GM23338 (cell line): ENCODE measurements around the gene SHPK. TPM values are rescaled to one million over a fixed set of nuclear protein-coding genes. Genes with fewer than 3 reads are reported as not detected.

Source experiments
- ATAC-seq: fragments of 200-7000 bp; cut with Tn5 transposase; 3 replicates; pipeline ENCODE4 v1.9.1; 2020
- DNase-seq: peaks from one replicate; pipeline ENCODE4 v3.0.0-alpha.2; 2015; ENCODE audit warnings: low spot score
- H2AFZ ChIP-seq: fragments of 200-600 bp; sonication (generic); 2 replicates; pipeline ENCODE4 v1.8.0; 2016; ENCODE audit warnings: antibody characterized with exemption, mild to moderate bottlenecking, moderate library complexity
- H3F3A ChIP-seq: fragments of 200-600 bp; sonication (generic); replicated peaks from 2 replicates; pipeline ENCODE4 v1.8.0; 2017; ENCODE audit warnings: antibody characterized with exemption, mixed run types, low read depth
- H3K27ac ChIP-seq: fragments of 200-600 bp; sonication (generic); 2 replicates; pipeline ENCODE4 v1.6.1; 2016; ENCODE audit warnings: low read depth
- H3K27me3 ChIP-seq: fragments of 200-600 bp; sonication (generic); 2 replicates; pipeline ENCODE4 v1.8.0; 2016; ENCODE audit warnings: mild to moderate bottlenecking, mixed run types, moderate library complexity; ENCODE audit not compliant: insufficient read depth
- H3K36me3 ChIP-seq: fragments of 200-600 bp; sonication (generic); 2 replicates; pipeline ENCODE4 v1.8.0; 2016; ENCODE audit warnings: mild to moderate bottlenecking; ENCODE audit not compliant: insufficient read depth
- H3K4me1 ChIP-seq: fragments of 200-600 bp; sonication (generic); 2 replicates; pipeline ENCODE4 v1.8.0; 2016; ENCODE audit warnings: mild to moderate bottlenecking, moderate library complexity; ENCODE audit not compliant: insufficient read depth
- H3K4me2 ChIP-seq: fragments of 200-600 bp; sonication (generic); 2 replicates; pipeline ENCODE4 v1.7.1; 2017; ENCODE audit warnings: mixed run types
- H3K4me3 ChIP-seq: fragments of 200-600 bp; sonication (generic); 2 replicates; pipeline ENCODE4 v1.6.1; 2016; ENCODE audit warnings: mixed run types
- H3K79me2 ChIP-seq: fragments of 200-600 bp; sonication (generic); replicated peaks from 2 replicates; pipeline ENCODE4 v1.8.0; 2017; ENCODE audit warnings: mild to moderate bottlenecking; ENCODE audit not compliant: insufficient read depth
- H3K9me2 ChIP-seq: fragments of 200-600 bp; sonication (generic); 2 replicates; pipeline ENCODE4 v1.8.0; 2017; ENCODE audit not compliant: insufficient read depth
- H4K20me1 ChIP-seq: fragments of 200-600 bp; sonication (generic); replicated peaks from 2 replicates; pipeline ENCODE4 v1.8.0; 2017; ENCODE audit warnings: mild to moderate bottlenecking; ENCODE audit not compliant: insufficient read depth
- H3K27ac Mint-ChIP-seq: 2 replicates; pipeline ENCODE4 v1.8.0; 2020; ENCODE audit warnings: inconsistent platforms, mild to moderate bottlenecking, moderate library complexity, mixed read lengths
- H3K27me3 Mint-ChIP-seq: 3 replicates; pipeline ENCODE4 v1.8.0; 2022; ENCODE audit warnings: low read depth, mild to moderate bottlenecking, moderate library complexity, mixed read lengths, inconsistent platforms; ENCODE audit not compliant: insufficient read depth, poor library complexity
- H3K36me3 Mint-ChIP-seq: 3 replicates; pipeline ENCODE4 v1.8.0; 2021; ENCODE audit warnings: low read depth, mild to moderate bottlenecking, inconsistent platforms, moderate library complexity, mixed read lengths
- H3K4me1 Mint-ChIP-seq: 3 replicates; pipeline ENCODE4 v1.8.0; 2020; ENCODE audit warnings: mild to moderate bottlenecking, inconsistent platforms, mixed read lengths
- H3K4me3 Mint-ChIP-seq: 3 replicates; pipeline ENCODE4 v1.8.0; 2021; ENCODE audit warnings: moderate library complexity, mild to moderate bottlenecking, inconsistent platforms, mixed read lengths
- H3K9me3 Mint-ChIP-seq: 3 replicates; pipeline ENCODE4 v1.8.0; 2020; ENCODE audit warnings: moderate library complexity, mild to moderate bottlenecking, inconsistent platforms, mixed read lengths
- CREB1 ChIP-seq: fragments of 250-450 bp; sonication (Bioruptor Pico); IDR thresholded peaks from 2 replicates; pipeline ENCODE4 v1.5.0; 2020; ENCODE audit warnings: low read depth, mild to moderate bottlenecking, moderate library complexity
- EZH2phosphoT487 ChIP-seq: fragments of 200-600 bp; sonication (generic); IDR thresholded peaks from one replicate; pipeline ENCODE4 v1.8.1; 2018; ENCODE audit warnings: antibody characterized with exemption; ENCODE audit not compliant: unreplicated experiment
- STAT1 ChIP-seq: IDR thresholded peaks from one replicate; pipeline ENCODE4 v1.6.1; 2016; ENCODE audit warnings: antibody characterized with exemption; ENCODE audit not compliant: unreplicated experiment
- ZNF331 ChIP-seq: fragments of 250-450 bp; sonication (Bioruptor Pico); IDR thresholded peaks from 2 replicates; pipeline ENCODE4 v1.5.0; 2020; ENCODE audit warnings: low read depth, mild to moderate bottlenecking, moderate library complexity
- polyA plus RNA-seq: library from polyadenylated mRNA; unstranded; fragments of >200 nt; fragmentation: Nextera tagmentation; extraction: Ambion mirVana; gene quantifications from 2 replicates; pipeline ENCODE4 v1.2.1, GENCODE V29; 2016
- total RNA-seq: library from RNA; depleted of rRNA; stranded (reverse); fragments of >200 nt; shearing (Covaris generic); gene quantifications from 2 replicates; pipeline ENCODE4 v1.2.3, GENCODE V29; 2014
- TF ChIP-seq, protein P1 (sequence below), 2 experiments: fragments of 200-600 bp in 1 of 2; sonication (generic) in 1 of 2; conservative IDR thresholded peaks; 2 replicates each; pipeline versions ENCODE4 v1.5.1 to v1.6.1; 2016 to 2017; ENCODE audit warnings: antibody characterized with exemption in 2 of 2, low read depth in 2 of 2, mild to moderate bottlenecking in 2 of 2, moderate library complexity in 1 of 2
- TF ChIP-seq, protein P2 (sequence below): IDR thresholded peaks from 2 replicates; pipeline ENCODE4 v1.6.1; 2016; ENCODE audit warnings: antibody characterized with exemption
- TF ChIP-seq, protein P3 (sequence below): IDR thresholded peaks from one replicate; pipeline ENCODE4 v1.6.1; 2018; ENCODE audit warnings: antibody characterized with exemption; ENCODE audit not compliant: unreplicated experiment

SHPK gene
- total and polyA plus RNA-seq, 2 experiments from 2014 or later, result 11.5 to 34.3 TPM

DNA sequence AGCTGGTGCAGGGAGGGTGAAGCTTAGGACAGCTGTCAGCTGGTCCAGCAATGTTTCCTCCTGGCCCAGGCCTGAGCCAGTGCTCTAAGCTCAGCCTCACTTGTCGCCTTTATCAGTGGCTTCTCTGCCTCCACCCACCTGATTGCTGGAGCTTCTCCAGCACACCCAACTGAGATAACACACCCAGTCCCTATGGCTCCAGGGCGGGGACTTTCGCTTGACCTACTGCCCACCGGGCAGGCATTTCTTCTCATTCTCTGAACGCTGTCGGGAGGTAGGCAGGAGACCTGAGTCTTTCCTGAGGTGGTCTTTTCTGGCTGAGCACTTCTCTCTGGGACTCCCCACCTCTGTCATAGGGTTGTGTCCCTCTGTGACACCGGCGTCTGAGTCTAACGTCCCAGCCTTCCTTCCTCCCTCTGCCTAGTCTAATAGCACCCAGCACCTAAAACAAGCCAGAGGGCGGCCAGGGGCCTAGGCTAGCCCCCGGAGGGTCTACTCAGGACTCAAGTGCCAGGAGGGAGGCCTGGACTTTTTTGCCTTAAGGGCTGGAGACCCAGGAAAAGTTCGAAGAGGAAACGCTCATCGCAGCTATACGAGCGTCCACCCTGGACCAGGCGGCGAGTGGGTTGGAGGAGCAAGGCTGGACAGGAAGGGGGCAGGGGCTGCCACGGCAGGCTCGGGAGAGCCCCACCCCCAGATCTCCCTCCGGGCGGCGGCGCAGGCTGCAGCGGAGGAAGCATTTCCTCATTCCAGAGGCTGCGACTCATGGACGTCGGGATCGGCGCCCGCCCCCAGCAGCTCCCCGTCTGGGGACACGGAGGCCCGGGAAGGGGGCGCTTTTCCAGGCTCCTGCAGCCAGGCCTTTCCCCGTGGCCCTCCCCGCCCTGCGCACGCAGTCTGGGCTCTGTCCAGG, 31.6 kb upstream of the SHPK start:
- Mint-ChIP-seq H3K27me3 (peaks cover 21% of the 10 kb centered on the region), H3K9me3 (no peaks in the 10 kb centered on the region; the same call in 2 of the 3 replicates), H3K36me3 (peaks cover 23% of the 10 kb centered on the region; the same call in 2 of the 3 replicates), H3K4me1 (peaks cover 22% of the 10 kb centered on the region), H3K27ac (peak overlapping the region; percentile 72), H3K4me3 (peak overlapping the region; percentile 100)
- Histone ChIP-seq H3K9me2 (no peaks in the 10 kb centered on the region), H3K4me3 (peak overlapping the region; percentile 99), H3K36me3 (no peaks in the 10 kb centered on the region), H3K4me2 (peak overlapping the region; percentile 99), H3K27me3 (no peaks in the 10 kb centered on the region), H3K79me2 (peaks cover 41% of the 10 kb centered on the region), H3K4me1 (peaks cover 7% of the 10 kb centered on the region; the same call in 1 of the 2 replicates), H2AFZ (0 out of 2 replicates have a peak overlapping the region, but pooled peaks have one; percentile 52), H4K20me1 (peaks cover 14% of the 10 kb centered on the region), H3K27ac (peak overlapping the region; percentile 98), H3F3A (peaks cover 18% of the 10 kb centered on the region; the same call in 1 of the 2 replicates)
- TF ChIP-seq, protein P1, sequence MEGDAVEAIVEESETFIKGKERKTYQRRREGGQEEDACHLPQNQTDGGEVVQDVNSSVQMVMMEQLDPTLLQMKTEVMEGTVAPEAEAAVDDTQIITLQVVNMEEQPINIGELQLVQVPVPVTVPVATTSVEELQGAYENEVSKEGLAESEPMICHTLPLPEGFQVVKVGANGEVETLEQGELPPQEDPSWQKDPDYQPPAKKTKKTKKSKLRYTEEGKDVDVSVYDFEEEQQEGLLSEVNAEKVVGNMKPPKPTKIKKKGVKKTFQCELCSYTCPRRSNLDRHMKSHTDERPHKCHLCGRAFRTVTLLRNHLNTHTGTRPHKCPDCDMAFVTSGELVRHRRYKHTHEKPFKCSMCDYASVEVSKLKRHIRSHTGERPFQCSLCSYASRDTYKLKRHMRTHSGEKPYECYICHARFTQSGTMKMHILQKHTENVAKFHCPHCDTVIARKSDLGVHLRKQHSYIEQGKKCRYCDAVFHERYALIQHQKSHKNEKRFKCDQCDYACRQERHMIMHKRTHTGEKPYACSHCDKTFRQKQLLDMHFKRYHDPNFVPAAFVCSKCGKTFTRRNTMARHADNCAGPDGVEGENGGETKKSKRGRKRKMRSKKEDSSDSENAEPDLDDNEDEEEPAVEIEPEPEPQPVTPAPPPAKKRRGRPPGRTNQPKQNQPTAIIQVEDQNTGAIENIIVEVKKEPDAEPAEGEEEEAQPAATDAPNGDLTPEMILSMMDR (conservative IDR thresholded peaks at IDR 0.05; ENCODE audit: low read depth in 2 of 2), result peak in 1 of 2 experiments; percentile 0; a peak in 1 of 4 replicates
- TF ChIP-seq STAT1, result no peak
- ATAC-seq (peak; percentile 72), DNase-seq (peak; percentile 83)

DNA sequence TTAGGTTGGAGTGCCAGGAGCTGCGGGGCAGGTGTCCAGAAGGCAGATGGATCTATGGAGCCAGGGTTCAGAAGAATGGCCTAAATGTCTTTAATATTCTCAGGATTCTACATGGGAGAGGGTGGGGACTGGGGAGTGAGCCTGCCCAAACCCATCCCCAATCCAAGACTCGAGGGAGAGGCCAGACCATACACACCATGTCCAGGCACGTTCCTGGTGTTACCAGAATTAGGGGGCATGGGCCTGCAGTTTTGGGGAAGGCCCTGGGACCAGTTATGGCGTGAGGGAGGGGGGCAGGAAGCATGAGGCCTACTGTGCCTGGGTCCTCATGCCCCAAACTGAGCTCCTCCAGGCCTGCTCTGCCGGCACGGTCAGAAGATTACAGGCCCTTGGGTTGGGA, 30.5 kb upstream of the SHPK start:
- Histone ChIP-seq H4K20me1 (peaks cover 14% of the 10 kb centered on the region), H3F3A (peaks cover 20% of the 10 kb centered on the region; the same call in 1 of the 2 replicates), H3K4me1 (peaks cover 7% of the 10 kb centered on the region; the same call in 1 of the 2 replicates), H3K4me3 (no peak overlapping the region), H3K9me2 (no peaks in the 10 kb centered on the region), H3K36me3 (no peaks in the 10 kb centered on the region), H3K27ac (no peak overlapping the region), H3K79me2 (peaks cover 41% of the 10 kb centered on the region), H3K27me3 (no peaks in the 10 kb centered on the region), H3K4me2 (no peak overlapping the region), H2AFZ (no peak overlapping the region)
- Mint-ChIP-seq H3K4me1 (peaks cover 22% of the 10 kb centered on the region), H3K4me3 (peak overlapping the region; percentile 100), H3K27ac (no peak overlapping the region), H3K36me3 (peaks cover 22% of the 10 kb centered on the region), H3K27me3 (peaks cover 24% of the 10 kb centered on the region), H3K9me3 (no peaks in the 10 kb centered on the region; the same call in 2 of the 3 replicates)
- no peak for ATAC-seq
- no peak for DNase-seq
- TF ChIP-seq, protein P2, sequence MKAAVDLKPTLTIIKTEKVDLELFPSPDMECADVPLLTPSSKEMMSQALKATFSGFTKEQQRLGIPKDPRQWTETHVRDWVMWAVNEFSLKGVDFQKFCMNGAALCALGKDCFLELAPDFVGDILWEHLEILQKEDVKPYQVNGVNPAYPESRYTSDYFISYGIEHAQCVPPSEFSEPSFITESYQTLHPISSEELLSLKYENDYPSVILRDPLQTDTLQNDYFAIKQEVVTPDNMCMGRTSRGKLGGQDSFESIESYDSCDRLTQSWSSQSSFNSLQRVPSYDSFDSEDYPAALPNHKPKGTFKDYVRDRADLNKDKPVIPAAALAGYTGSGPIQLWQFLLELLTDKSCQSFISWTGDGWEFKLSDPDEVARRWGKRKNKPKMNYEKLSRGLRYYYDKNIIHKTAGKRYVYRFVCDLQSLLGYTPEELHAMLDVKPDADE, result no peak

DNA sequence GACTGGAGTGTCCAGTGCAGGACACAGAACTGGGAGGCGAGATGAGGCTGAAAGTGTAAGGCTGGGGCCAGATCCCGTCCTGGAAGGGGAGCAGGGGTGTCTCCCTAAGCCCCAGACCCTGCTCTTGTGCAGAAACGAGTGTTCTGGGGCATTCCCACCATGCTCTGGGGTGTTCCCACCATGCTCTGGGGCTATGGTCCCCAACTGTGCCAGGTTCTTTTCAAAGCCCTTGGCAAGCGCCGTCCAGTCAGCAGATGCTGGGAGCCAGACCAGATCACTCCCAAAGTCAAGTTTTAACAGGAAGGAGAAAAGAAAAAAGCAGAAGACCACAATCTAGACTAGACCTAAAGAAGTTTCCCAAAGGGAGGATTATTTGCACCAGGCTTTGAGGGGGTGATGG, 29.8 kb upstream of the SHPK start:
- peaks cover 22% of the 10 kb centered on the region for H3K4me1 Mint-ChIP-seq
- Histone ChIP-seq H3K79me2 (peaks cover 40% of the 10 kb centered on the region), H3F3A (peaks cover 20% of the 10 kb centered on the region; the same call in 1 of the 2 replicates), H3K27me3 (no peaks in the 10 kb centered on the region), H2AFZ (no peak overlapping the region), H3K4me3 (no peak overlapping the region), H3K27ac (no peak overlapping the region), H3K36me3 (0 out of 2 replicates have a peak, but pooled peaks cover 3% of the 10 kb centered on the region), H4K20me1 (peaks cover 14% of the 10 kb centered on the region), H3K9me2 (no peaks in the 10 kb centered on the region), H3K4me1 (peaks cover 7% of the 10 kb centered on the region; the same call in 1 of the 2 replicates), H3K4me2 (no peak overlapping the region)
- peak overlapping the region; percentile 44; the same call in 2 of the 3 replicates for H3K4me3 Mint-ChIP-seq
- no peak overlapping the region for H3K27ac Mint-ChIP-seq
- no peaks in the 10 kb centered on the region; the same call in 2 of the 3 replicates for H3K9me3 Mint-ChIP-seq
- peaks cover 24% of the 10 kb centered on the region for H3K27me3 Mint-ChIP-seq
- DNase-seq (no peak), ATAC-seq (no peak)
- H3K36me3 Mint-ChIP-seq, result peaks cover 21% of the 10 kb centered on the region
- TF ChIP-seq, protein P3, sequence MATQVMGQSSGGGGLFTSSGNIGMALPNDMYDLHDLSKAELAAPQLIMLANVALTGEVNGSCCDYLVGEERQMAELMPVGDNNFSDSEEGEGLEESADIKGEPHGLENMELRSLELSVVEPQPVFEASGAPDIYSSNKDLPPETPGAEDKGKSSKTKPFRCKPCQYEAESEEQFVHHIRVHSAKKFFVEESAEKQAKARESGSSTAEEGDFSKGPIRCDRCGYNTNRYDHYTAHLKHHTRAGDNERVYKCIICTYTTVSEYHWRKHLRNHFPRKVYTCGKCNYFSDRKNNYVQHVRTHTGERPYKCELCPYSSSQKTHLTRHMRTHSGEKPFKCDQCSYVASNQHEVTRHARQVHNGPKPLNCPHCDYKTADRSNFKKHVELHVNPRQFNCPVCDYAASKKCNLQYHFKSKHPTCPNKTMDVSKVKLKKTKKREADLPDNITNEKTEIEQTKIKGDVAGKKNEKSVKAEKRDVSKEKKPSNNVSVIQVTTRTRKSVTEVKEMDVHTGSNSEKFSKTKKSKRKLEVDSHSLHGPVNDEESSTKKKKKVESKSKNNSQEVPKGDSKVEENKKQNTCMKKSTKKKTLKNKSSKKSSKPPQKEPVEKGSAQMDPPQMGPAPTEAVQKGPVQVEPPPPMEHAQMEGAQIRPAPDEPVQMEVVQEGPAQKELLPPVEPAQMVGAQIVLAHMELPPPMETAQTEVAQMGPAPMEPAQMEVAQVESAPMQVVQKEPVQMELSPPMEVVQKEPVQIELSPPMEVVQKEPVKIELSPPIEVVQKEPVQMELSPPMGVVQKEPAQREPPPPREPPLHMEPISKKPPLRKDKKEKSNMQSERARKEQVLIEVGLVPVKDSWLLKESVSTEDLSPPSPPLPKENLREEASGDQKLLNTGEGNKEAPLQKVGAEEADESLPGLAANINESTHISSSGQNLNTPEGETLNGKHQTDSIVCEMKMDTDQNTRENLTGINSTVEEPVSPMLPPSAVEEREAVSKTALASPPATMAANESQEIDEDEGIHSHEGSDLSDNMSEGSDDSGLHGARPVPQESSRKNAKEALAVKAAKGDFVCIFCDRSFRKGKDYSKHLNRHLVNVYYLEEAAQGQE, result no peak
- TF ChIP-seq ZNF331 (CRISPR knock-in tag) (no peak), STAT1 (no peak), EZH2phosphoT487 (no peak), CREB1 (CRISPR knock-in tag) (no peak)
